ENCODE results near the gene NUDC.

The NUDC gene

GRCh38 chr1:26900001-26900814 is 21.3 kb upstream of the NUDC start, which contains the start of gene GPATCH3 (continued):
- TF ChIP-seq ZNF776 (tag by site-specific recombination; IDR thresholded peaks at IDR 0.05; ENCODE audit: borderline replicate concordance), result no peak
- no peak for TF ChIP-seq ZNF302 (tag by site-specific recombination; IDR thresholded peaks at IDR 0.05; ENCODE audit: low read depth)
- 0 out of 2 replicates have a peak, but pooled peaks have one; percentile 69 for TF ChIP-seq ZEB2 (tag by site-specific recombination; IDR thresholded peaks at IDR 0.05)
- no peak for TF ChIP-seq ZFP3 (tag by site-specific recombination; IDR thresholded peaks at IDR 0.05; ENCODE audit: low read depth)
- no peak for TF ChIP-seq ZNF274 (IDR thresholded peaks at IDR 0.05; ENCODE audit: low read length)
- no peak for TF ChIP-seq ZNF274 (tag by site-specific recombination; IDR thresholded peaks at IDR 0.05; ENCODE audit: borderline replicate concordance)
- TF ChIP-seq BCL11B (tag by site-specific recombination; IDR thresholded peaks at IDR 0.05; ENCODE audit: low read depth), result no peak
- TF ChIP-seq PRDM2 (tag by site-specific recombination; IDR thresholded peaks at IDR 0.05; ENCODE audit: borderline replicate concordance), result no peak
- TF ChIP-seq ZNF561 (tag by site-specific recombination; IDR thresholded peaks at IDR 0.05; ENCODE audit: borderline replicate concordance), result peak; percentile 50; the same call in 1 of the 2 replicates
- TF ChIP-seq KLF8 (tag by site-specific recombination; IDR thresholded peaks at IDR 0.05), result peak; percentile 89
- TF ChIP-seq ZBTB8A (tag by site-specific recombination; IDR thresholded peaks at IDR 0.05), result peak; percentile 33; the same call in 1 of the 2 replicates
- TF ChIP-seq ZNF837 (tag by site-specific recombination; IDR thresholded peaks at IDR 0.05), result no peak
- TF ChIP-seq ZFP41 (tag by site-specific recombination; IDR thresholded peaks at IDR 0.05; ENCODE audit: borderline replicate concordance), result no peak
- TF ChIP-seq ZXDB (tag by site-specific recombination; IDR thresholded peaks at IDR 0.05), result peak; percentile 100
- peak; percentile 99 for TF ChIP-seq YY1 (tag by site-specific recombination; IDR thresholded peaks at IDR 0.05)
- no peak for TF ChIP-seq ZNF266 (tag by site-specific recombination; IDR thresholded peaks at IDR 0.05; ENCODE audit: low read depth)
- no peak for TF ChIP-seq ZNF596 (tag by site-specific recombination; IDR thresholded peaks at IDR 0.05)
- TF ChIP-seq ZNF660 (tag by site-specific recombination; IDR thresholded peaks at IDR 0.05), result 0 out of 2 replicates have a peak, but pooled peaks have one; percentile 38
- no peak for TF ChIP-seq HOXC10 (CRISPR knock-in tag; IDR thresholded peaks at IDR 0.05)
- no peak for TF ChIP-seq ZNF664 (tag by site-specific recombination; IDR thresholded peaks at IDR 0.05)
- peak; percentile 98 for TF ChIP-seq ZNF600 (tag by site-specific recombination; IDR thresholded peaks at IDR 0.05)
- TF ChIP-seq ZBTB48 (tag by site-specific recombination; IDR thresholded peaks at IDR 0.05), result no peak
- no peak for TF ChIP-seq ZNF488 (tag by site-specific recombination; IDR thresholded peaks at IDR 0.05)
- no peak for TF ChIP-seq ZNF292 (tag by site-specific recombination; IDR thresholded peaks at IDR 0.05; ENCODE audit: borderline replicate concordance, low read depth)
- 0 out of 2 replicates have a peak, but pooled peaks have one; percentile 47 for TF ChIP-seq ZBTB21 (tag by site-specific recombination; IDR thresholded peaks at IDR 0.05)
- TF ChIP-seq ZNF510 (tag by site-specific recombination; IDR thresholded peaks at IDR 0.05; ENCODE audit: insufficient replicate concordance), result no peak
- TF ChIP-seq PRDM4 (tag by site-specific recombination; IDR thresholded peaks at IDR 0.05), result peak; percentile 57; the same call in 1 of the 2 replicates
- no peak for TF ChIP-seq FEZF1 (tag by site-specific recombination; IDR thresholded peaks at IDR 0.05)
- TF ChIP-seq ZBTB26 (tag by site-specific recombination; optimal IDR thresholded peaks at IDR 0.05), result peak; percentile 26
- TF ChIP-seq ZNF223 (tag by site-specific recombination; IDR thresholded peaks at IDR 0.05), result no peak
